SK-N-SH (cell line): ENCODE measurements around the gene DPAGT1. TPM values are rescaled to one million over a fixed set of nuclear protein-coding genes. Genes with fewer than 3 reads are reported as not detected.

Experiments
- CTCF ChIA-PET: fragments of 300-600, 350-600 bp; formaldehyde crosslinking; extraction: SDS; loops from one replicate; lab custom pipeline; 2021; lab: Yijun Ruan, JAX
- POLR2A ChIA-PET: fragments of 350-600 bp; sonication (Branson Sonifier 250); formaldehyde crosslinking; extraction: SDS; loops from one replicate; lab custom pipeline; 2020; ENCODE audit warnings: antibody characterized with exemption, inconsistent platforms; lab: Yijun Ruan, JAX
- DNase-seq: peaks from one replicate; pipeline ENCODE4 v3.0.0; 2012
- H2AFZ ChIP-seq: fragments of 200-600 bp; sonication (generic); 2 replicates; pipeline ENCODE4 v1.8.1; 2016; ENCODE audit warnings: antibody characterized with exemption, mild to moderate bottlenecking, low read depth
- H3F3A ChIP-seq: fragments of 200-600 bp; sonication (generic); replicated peaks from 2 replicates; pipeline ENCODE3; 2016; ENCODE audit warnings: antibody characterized with exemption, mild to moderate bottlenecking; ENCODE audit not compliant: insufficient read depth
- H3K27ac ChIP-seq, 2 experiments: fragments of 200-500 bp in 1 of 2; fragments of 200-600 bp in 1 of 2; sonication (Bioruptor generic) in 1 of 2; sonication (generic), shearing (Covaris generic) in 1 of 2; 2 replicates each; pipeline versions ENCODE4 v1.5.1 to v1.6.1; 2014 to 2016; ENCODE audit warnings: low read depth in 2 of 2, inconsistent platforms in 1 of 2, low read length in 1 of 2, mild to moderate bottlenecking in 1 of 2, mixed read lengths in 1 of 2
- H3K27me3 ChIP-seq: fragments of 200-600 bp; sonication (generic), shearing (Covaris generic); 2 replicates; pipeline ENCODE4 v1.6.1; 2016; ENCODE audit warnings: mixed run types; ENCODE audit not compliant: insufficient read depth
- H3K36me3 ChIP-seq, 2 experiments: fragments of 200-500 bp in 1 of 2; fragments of 200-600 bp in 1 of 2; sonication (Bioruptor generic) in 1 of 2; sonication (generic) in 1 of 2; replicated peaks in 1 of 2; 2 replicates each; pipeline versions ENCODE3 to v1.5.1; 2014 to 2016; ENCODE audit warnings: low read length in 1 of 2, mild to moderate bottlenecking in 1 of 2; ENCODE audit not compliant: insufficient read depth in 2 of 2, control insufficient read depth in 1 of 2
- H3K4me1 ChIP-seq, 2 experiments: fragments of 200-500 bp in 1 of 2; fragments of 200-600 bp in 1 of 2; sonication (Bioruptor generic) in 1 of 2; sonication (generic), shearing (Covaris generic) in 1 of 2; 2 replicates each; pipeline versions ENCODE4 v1.5.1 to v1.6.1; 2014 to 2016; ENCODE audit warnings: low read depth in 1 of 2, low read length in 1 of 2, mixed run types in 1 of 2; ENCODE audit not compliant: insufficient read depth in 2 of 2, control insufficient read depth in 1 of 2
- H3K4me2 ChIP-seq: fragments of 200-600 bp; sonication (generic), shearing (Covaris generic); 2 replicates; pipeline ENCODE4 v1.6.1; 2017; ENCODE audit warnings: mixed run types
- H3K4me3 ChIP-seq, 2 experiments: fragments of 200-500 bp in 1 of 2; fragments of 200-600 bp in 1 of 2; sonication (Bioruptor generic) in 1 of 2; sonication (generic), shearing (Covaris generic) in 1 of 2; 2 replicates each; pipeline versions ENCODE4 v1.5.1 to v1.8.1; 2014 to 2016; ENCODE audit warnings: low read depth in 2 of 2, inconsistent platforms in 1 of 2, low read length in 1 of 2, mild to moderate bottlenecking in 1 of 2, mixed read lengths in 1 of 2, moderate library complexity in 1 of 2
- H3K79me2 ChIP-seq: fragments of 200-600 bp; sonication (generic); 2 replicates; pipeline ENCODE4 v1.8.1; 2017; ENCODE audit warnings: mild to moderate bottlenecking; ENCODE audit not compliant: insufficient read depth
- H3K9ac ChIP-seq: fragments of 200-600 bp; sonication (generic); 2 replicates; pipeline ENCODE4 v1.6.1; 2017; ENCODE audit warnings: mixed run types
- H3K9me2 ChIP-seq: fragments of 200-600 bp; sonication (generic); 2 replicates; pipeline ENCODE4 v1.6.1; 2017; ENCODE audit warnings: mixed run types
- H3K9me3 ChIP-seq: fragments of 200-600 bp; sonication (generic); 2 replicates; pipeline ENCODE4 v1.6.1; 2017; ENCODE audit warnings: mixed run types, mild to moderate bottlenecking, moderate library complexity
- H4K20me1 ChIP-seq: fragments of 200-600 bp; sonication (generic); 2 replicates; pipeline ENCODE4 v1.6.1; 2017; ENCODE audit warnings: mild to moderate bottlenecking, mixed run types; ENCODE audit not compliant: insufficient read depth
- CHD2 ChIP-seq: fragments of 150-350 bp; IDR thresholded peaks from 2 replicates; pipeline ENCODE4 v1.6.1; 2018; ENCODE audit warnings: low read length; ENCODE audit not compliant: partially characterized antibody
- CTCF ChIP-seq: fragments of 200-600 bp; sonication (generic); IDR thresholded peaks from 2 replicates; pipeline ENCODE4 v1.6.1; 2017; ENCODE audit warnings: antibody characterized with exemption, mild to moderate bottlenecking, moderate library complexity
- EP300 ChIP-seq, 2 experiments: IDR thresholded peaks; 2 replicates each; pipeline versions ENCODE4 v1.4.0 to v1.6.1; 2012; ENCODE audit warnings: borderline replicate concordance in 1 of 2, low read depth in 1 of 2, low read length in 1 of 2
- EZH2phosphoT487 ChIP-seq: fragments of 200-600 bp; sonication (generic); IDR thresholded peaks from 2 replicates; pipeline ENCODE4 v1.6.1; 2017; ENCODE audit warnings: low read depth, mixed run types, mild to moderate bottlenecking, antibody characterized with exemption, moderate library complexity, borderline replicate concordance
- FOXM1 ChIP-seq: IDR thresholded peaks from 2 replicates; pipeline ENCODE4 v1.4.0; 2012; ENCODE audit warnings: low read depth, mild to moderate bottlenecking
- GATA2 ChIP-seq: sonication (generic); formaldehyde crosslinking; IDR thresholded peaks from 2 replicates; pipeline ENCODE4 v1.5.0; 2020; ENCODE audit warnings: mild to moderate bottlenecking, missing genetic modification reagents
- IRF3 ChIP-seq: fragments of 150-350 bp; IDR thresholded peaks from 2 replicates; pipeline ENCODE4 v1.6.1; 2016; ENCODE audit warnings: mild to moderate bottlenecking, low read depth, low read length
- JUND ChIP-seq: IDR thresholded peaks from 2 replicates; pipeline ENCODE4 v1.4.0; 2012
- MEF2A ChIP-seq: IDR thresholded peaks from 2 replicates; pipeline ENCODE4 v1.4.0; 2012; ENCODE audit warnings: low read depth, borderline replicate concordance
- MXI1 ChIP-seq: IDR thresholded peaks from 2 replicates; pipeline ENCODE4 v1.6.1; 2012; ENCODE audit warnings: mild to moderate bottlenecking, low read depth, low read length, improper control_type of control experiment
- NFIC ChIP-seq: IDR thresholded peaks from 2 replicates; pipeline ENCODE4 v1.4.0; 2012; ENCODE audit warnings: borderline replicate concordance
- PBX3 ChIP-seq: IDR thresholded peaks from 2 replicates; pipeline ENCODE4; 2012
- POLR2AphosphoS5 ChIP-seq: IDR thresholded peaks from 2 replicates; pipeline ENCODE4 v1.6.1; 2012; ENCODE audit warnings: low read depth, low read length
- RAD21 ChIP-seq: IDR thresholded peaks from 2 replicates; pipeline ENCODE4 v1.6.1; 2012; ENCODE audit warnings: mild to moderate bottlenecking, low read length
- REST ChIP-seq: IDR thresholded peaks from 2 replicates; pipeline ENCODE4 v1.6.1; 2012; ENCODE audit warnings: mild to moderate bottlenecking, low read depth, low read length, moderate library complexity
- RFX5 ChIP-seq: IDR thresholded peaks from 2 replicates; pipeline ENCODE4 v1.6.1; 2012; ENCODE audit warnings: mild to moderate bottlenecking, improper control_type of control experiment, low read length
- SMC3 ChIP-seq: IDR thresholded peaks from 2 replicates; pipeline ENCODE4 v1.6.1; 2012; ENCODE audit warnings: low read depth, low read length, improper control_type of control experiment
- TAF1 ChIP-seq: IDR thresholded peaks from 2 replicates; pipeline ENCODE4 v1.6.1; 2012; ENCODE audit warnings: low read depth, mild to moderate bottlenecking, low read length, moderate library complexity, borderline replicate concordance
- TCF12 ChIP-seq: IDR thresholded peaks from 2 replicates; pipeline ENCODE4 v1.4.0; 2012
- TEAD4 ChIP-seq: IDR thresholded peaks from 2 replicates; pipeline ENCODE4 v1.4.0; 2012; ENCODE audit warnings: mild to moderate bottlenecking, borderline replicate concordance; ENCODE audit not compliant: insufficient read depth
- USF1 ChIP-seq: IDR thresholded peaks from 2 replicates; pipeline ENCODE4 v1.4.0; 2012; ENCODE audit warnings: low read depth, borderline replicate concordance
- YY1 ChIP-seq: IDR thresholded peaks from 2 replicates; pipeline ENCODE4 v1.4.0; 2012; ENCODE audit warnings: low read depth, mild to moderate bottlenecking
- WGBS: methylation state at CpG from one replicate; pipeline ENCODE4 v1.1.6; 2017; ENCODE audit warnings: low lambda C conversion rate; 5-methylcytosine and 5-hydroxymethylcytosine counted together
- polyA plus RNA-seq, 3 experiments: library from polyadenylated mRNA; depleted of rRNA; stranded (reverse); fragments of >200 nt; gene quantifications; 2 replicates each; pipeline ENCODE4 v1.2.3, GENCODE V29; 2012

DPAGT1 gene
- polyA plus RNA-seq, 1 of the 3 experiments (the other 2 are of a cell fraction) = 99.5 TPM

GRCh38 chr11:119095066-119095880 is 6.4 kb downstream of the DPAGT1 start:
- H3K27me3 ChIP-seq = no peaks in the 10 kb centered on the region
- no peaks in the 10 kb centered on the region for H3K9me3 ChIP-seq
- peaks cover 45 to 50% of the 10 kb centered on the region in 2 experiments for H3K36me3 ChIP-seq
- ChIA-PET CTCF (interaction anchor here (0.6 to 3.4 kb wide), 24 partner anchors 10 to 243 kb away, joined by 3 to 20 read pairs (median 3); partner anchors contain the start of genes C2CD2L, NLRX1, SLC37A4 and UPK2), POLR2A (interaction anchor here (0.6 to 2.6 kb wide), 12 partner anchors 10 to 431 kb away, joined by 3 to 31 read pairs (median 6); partner anchors contain the start of genes C2CD2L, HINFP, HMBS and HYOU1)
- peaks cover 60% of the 10 kb centered on the region for H3K79me2 ChIP-seq
- WGBS = under 1% methylated on average over 35 of the region's 79 CpGs
- H3K4me3 ChIP-seq = peak overlapping the region; percentile 84 to 87
- peaks cover 31% of the 10 kb centered on the region for H4K20me1 ChIP-seq
- H2AFZ ChIP-seq = no peak overlapping the region
- H3K4me2 ChIP-seq = peak overlapping the region; percentile 98
- H3K4me1 ChIP-seq = peaks cover 22 to 24% of the 10 kb centered on the region in 2 experiments; a peak in 3 of 4 replicates
- peak overlapping the region; percentile 89 for H3K9ac ChIP-seq
- peak overlapping the region; percentile 72 to 89 for H3K27ac ChIP-seq
- DNase-seq = peak; percentile 96
- H3F3A ChIP-seq = peaks cover 38% of the 10 kb centered on the region
- H3K9me2 ChIP-seq = no peaks in the 10 kb centered on the region
- TF ChIP-seq EZH2phosphoT487 = no peak
- TF ChIP-seq TEAD4 = peak; percentile 32; the same call in 1 of the 2 replicates
- TF ChIP-seq MEF2A = no peak
- peak; percentile 96 for TF ChIP-seq CHD2
- TF ChIP-seq CTCF = 0 out of 2 replicates have a peak, but pooled peaks have one; percentile 14
- TF ChIP-seq EP300 (IDR thresholded peaks at IDR 0.05; ENCODE audit: borderline replicate concordance in 1 of 2, low read depth in 1 of 2, low read length in 1 of 2) = peak in 1 of 2 experiments; percentile 57; a peak in 1 of 4 replicates
- TF ChIP-seq GATA2 (CRISPR knock-in tag) = no peak
- peak; percentile 63 for TF ChIP-seq PBX3
- peak; percentile 51 for TF ChIP-seq NFIC
- peak; percentile 97 for TF ChIP-seq FOXM1
- TF ChIP-seq YY1 = no peak
- TF ChIP-seq JUND = peak; percentile 29; the same call in 1 of the 2 replicates
- TF ChIP-seq RFX5 = peak; percentile 76
- TF ChIP-seq SMC3 = no peak
- TF ChIP-seq MXI1 = peak; percentile 87
- TF ChIP-seq POLR2AphosphoS5 = peak; percentile 100
- no peak for TF ChIP-seq TCF12
- no peak for TF ChIP-seq USF1
- peak; percentile 73 for TF ChIP-seq REST
- peak; percentile 100 for TF ChIP-seq TAF1
- peak; percentile 79 for TF ChIP-seq IRF3
- TF ChIP-seq RAD21 = peak; percentile 31
